ENCODE results near the gene DEAF1.
"Not testable (repeated sequence)": the region's sequence is repeated elsewhere in the genome, so short reads cannot be mapped to it uniquely, and the experiment has no call there.

DEAF1 gene

GRCh38 chr11:674406-674805 is 20.6 kb downstream of the DEAF1 start:
- DNase-seq: no peak

GRCh38 chr11:673866-674265 is 21.2 kb downstream of the DEAF1 start:
- no peak for DNase-seq

- DNase-seq: no peak
Observed at GRCh38 chr11:665704-666281, 29.2 kb downstream of the DEAF1 start.

- no peak for DNase-seq
Observed at GRCh38 chr11:665062-665703, 29.8 kb downstream of the DEAF1 start.

- DNase-seq: no peak
Observed at GRCh38 chr11:662689-663274, 32.2 kb downstream of the DEAF1 start.

- no peak for DNase-seq
Observed at GRCh38 chr11:660681-661444, 34.2 kb downstream of the DEAF1 start.

- no peak for DNase-seq
Observed at GRCh38 chr11:660281-660680, 34.7 kb downstream of the DEAF1 start.

GRCh38 chr11:659532-660085 is 35.4 kb downstream of the DEAF1 start:
- DNase-seq: no peak

GRCh38 chr11:657691-658126 is 37.3 kb downstream of the DEAF1 start:
- DNase-seq: no peak

- DNase-seq: no peak
Observed at GRCh38 chr11:656866-657265, 38.2 kb downstream of the DEAF1 start.

GRCh38 chr11:656426-656825 is 38.6 kb downstream of the DEAF1 start:
- DNase-seq: no peak

- DNase-seq: no peak
Observed at GRCh38 chr11:655036-655726, 39.8 kb downstream of the DEAF1 start.

- not testable (repeated sequence) for DNase-seq
Observed at GRCh38 chr11:654444-654843, 40.6 kb downstream of the DEAF1 start.

- DNase-seq: no peak
Observed at GRCh38 chr11:653837-654236, 41.2 kb downstream of the DEAF1 start.

- DNase-seq: not testable (repeated sequence)
Observed at GRCh38 chr11:653136-653535, 41.9 kb downstream of the DEAF1 start.

GRCh38 chr11:650482-650881 is 44.5 kb downstream of the DEAF1 start:
- no peak for DNase-seq

GRCh38 chr11:647672-648158 is 47.3 kb downstream of the DEAF1 start:
- not testable (repeated sequence) for DNase-seq

GRCh38 chr11:646214-646613 is 48.8 kb downstream of the DEAF1 start:
- DNase-seq: no peak

GRCh38 chr11:645536-645935 is 49.5 kb downstream of the DEAF1 start:
- no peak for DNase-seq

GRCh38 chr11:643849-644738 is 50.9 kb downstream of the DEAF1 start:
- no peak for DNase-seq

GRCh38 chr11:643366-643765 is 51.7 kb downstream of the DEAF1 start:
- DNase-seq: no peak
